Fibroblast of the conjunctiva (primary cell): ENCODE measurements around the gene ZNF747.
"Not testable (repeated sequence)": the region's sequence is repeated elsewhere in the genome, so short reads cannot be mapped to it uniquely, and the experiment has no call there.

Experiments used
- DNase-seq: peaks from one replicate; pipeline ENCODE4 v3.0.0-alpha.2; 2010; ENCODE audit warnings: low read depth

The ZNF747 gene

DNA sequence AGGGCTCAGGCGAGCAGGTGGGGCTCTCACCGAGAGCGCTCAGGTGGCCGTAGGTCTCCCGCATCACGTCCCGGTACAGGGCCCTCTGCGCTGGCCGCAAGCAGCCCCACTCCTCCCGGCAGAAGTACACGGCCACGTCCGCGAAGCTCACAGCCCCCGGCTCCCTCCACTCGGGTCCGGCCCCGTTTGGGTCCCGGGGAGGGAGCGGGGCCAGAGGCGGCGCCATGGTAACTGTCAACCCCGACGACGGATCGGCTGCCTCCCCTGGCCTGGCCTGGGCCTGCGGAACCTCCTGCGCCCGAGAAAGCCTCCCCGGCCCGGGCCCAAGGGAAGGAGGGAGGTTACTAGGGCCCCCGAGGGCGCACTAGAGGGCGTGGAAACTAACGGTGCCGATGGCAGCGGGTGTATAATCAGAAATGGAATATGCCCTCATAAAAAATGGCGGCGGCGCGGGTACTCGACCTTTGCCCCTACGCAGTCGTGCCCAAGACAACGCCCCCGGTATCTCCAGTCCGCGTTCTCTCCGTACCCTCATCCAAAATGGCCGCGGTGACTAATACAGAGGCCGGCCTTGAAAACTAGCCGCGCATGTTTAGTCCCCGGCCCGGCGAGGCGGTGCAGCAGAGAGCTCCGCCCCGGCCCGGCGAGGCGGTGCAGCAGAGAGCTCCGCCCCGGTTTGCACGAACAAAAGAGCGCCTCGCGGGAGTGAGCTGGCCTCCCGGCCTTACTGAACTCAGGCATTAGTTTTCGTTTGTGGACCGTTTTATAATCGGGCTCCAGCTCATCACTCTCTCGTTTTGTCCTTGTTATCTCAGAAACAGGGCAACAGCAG lies 23.5 kb upstream of the ZNF747 start, which contains the start of gene ZNF764:
Gene ZNF764 (minus strand): TSS at position 418 of the 832 bp plus-strand sequence. CDS start 192 bp downstream, at position 226.
- DNase-seq, result peak; percentile 95

DNA sequence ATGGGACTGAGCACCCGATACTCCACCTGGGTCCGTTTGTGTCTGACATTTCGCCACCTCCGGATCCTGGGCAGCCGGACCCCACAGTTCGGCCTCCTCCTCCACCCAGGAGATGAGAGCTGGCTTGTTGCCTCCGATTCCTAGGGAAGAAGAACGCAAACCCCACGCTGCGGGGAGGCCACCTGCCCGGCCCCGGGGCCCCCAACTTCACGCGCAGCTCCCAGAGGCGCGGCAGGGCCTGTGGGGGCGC lies 23.0 kb upstream of the ZNF747 start:
- DNase-seq, result no peak

DNA sequence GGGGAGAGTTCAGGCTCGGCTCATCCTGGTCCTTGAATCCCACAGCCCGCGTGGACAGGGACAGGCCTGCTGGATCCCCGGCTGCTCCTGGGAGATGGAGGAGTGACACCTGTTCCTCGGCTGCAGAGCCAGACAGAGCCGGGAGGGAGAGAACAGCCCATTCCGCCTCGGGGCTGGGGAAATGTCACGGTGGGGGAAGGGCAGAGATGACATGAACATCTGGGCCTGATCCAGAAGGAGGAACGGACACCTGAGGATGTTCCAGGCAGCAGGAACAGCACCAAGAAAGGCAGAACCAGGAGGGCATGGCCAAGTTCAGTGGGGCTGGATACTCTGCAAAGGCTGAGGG lies 21.4 kb upstream of the ZNF747 start:
- no peak for DNase-seq

DNA sequence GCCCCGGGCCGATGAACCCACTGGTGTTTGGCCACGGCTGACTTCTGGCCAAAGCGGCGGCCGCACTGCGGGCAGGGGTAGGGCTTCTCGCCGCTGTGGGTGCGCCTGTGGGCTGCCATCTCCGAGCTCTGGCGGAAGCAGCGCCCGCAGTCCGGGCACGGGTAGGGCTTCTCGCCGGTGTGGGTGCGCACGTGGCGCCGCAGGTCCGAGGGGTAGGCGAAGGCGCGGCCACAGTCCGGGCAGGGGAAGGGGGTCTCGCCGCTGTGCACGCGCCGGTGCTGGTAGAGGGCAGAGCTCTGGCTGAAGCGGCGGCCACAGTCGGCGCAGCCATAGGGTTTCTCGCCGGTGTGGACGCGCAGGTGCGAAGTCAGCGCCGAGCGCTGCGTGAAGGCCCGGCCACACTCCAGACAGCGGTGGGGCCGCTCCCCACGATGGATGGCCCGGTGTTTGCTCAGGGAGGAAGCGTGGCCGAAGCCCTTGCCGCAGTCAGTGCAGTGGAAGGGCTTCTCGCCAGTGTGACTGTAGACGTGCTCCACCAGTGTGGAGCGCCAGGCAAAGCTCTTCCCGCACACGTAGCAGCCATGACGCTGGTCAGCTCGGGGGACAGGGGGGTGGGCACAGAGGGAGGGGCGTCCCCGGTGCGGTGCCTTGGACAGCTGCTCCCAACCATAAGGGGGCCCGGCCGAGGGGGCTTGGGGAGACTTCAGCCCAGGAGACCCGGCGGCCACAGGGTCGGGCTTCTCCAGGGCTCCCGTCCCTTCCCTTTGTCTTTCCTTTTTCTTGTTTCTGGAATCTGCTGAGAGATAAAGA lies 20.9 kb upstream of the ZNF747 start:
- DNase-seq, result no peak

DNA sequence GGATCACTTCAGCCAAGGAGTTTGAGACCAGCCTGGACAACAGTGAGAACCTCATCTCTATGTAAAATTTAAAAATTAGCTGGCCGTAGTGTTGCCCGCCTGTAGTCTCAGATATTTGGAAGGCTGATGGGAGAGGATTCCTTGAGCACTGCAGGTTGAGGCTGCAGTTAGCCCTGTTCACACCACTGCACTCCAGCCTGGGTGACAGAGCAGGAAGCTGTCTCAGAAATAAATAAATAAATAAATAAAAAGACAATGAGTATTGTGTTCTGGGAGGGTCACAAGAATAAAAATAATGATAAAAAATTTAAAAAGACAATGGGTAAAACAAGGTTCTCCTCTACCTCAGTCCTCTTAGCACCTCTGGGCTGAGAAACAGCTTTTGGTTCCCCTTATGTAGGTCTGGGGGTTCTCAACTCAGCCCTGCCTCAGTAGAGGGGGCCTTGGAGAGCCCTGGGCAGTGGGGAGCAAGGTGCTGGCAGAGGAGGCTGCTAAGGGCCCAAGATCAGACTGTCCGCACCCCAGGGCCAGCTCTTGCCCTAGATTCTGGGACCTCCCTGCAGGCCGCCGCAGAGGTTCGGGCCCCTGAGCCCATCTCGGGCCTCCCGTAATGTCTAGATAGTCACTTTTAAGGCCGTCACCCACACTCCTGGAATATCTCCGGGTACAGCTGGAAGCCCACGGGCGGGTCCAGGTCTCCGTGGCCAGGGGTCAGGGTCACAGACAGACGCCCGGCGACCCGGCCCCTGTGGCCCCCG lies 20.1 kb upstream of the ZNF747 start:
- DNase-seq, result no peak

DNA sequence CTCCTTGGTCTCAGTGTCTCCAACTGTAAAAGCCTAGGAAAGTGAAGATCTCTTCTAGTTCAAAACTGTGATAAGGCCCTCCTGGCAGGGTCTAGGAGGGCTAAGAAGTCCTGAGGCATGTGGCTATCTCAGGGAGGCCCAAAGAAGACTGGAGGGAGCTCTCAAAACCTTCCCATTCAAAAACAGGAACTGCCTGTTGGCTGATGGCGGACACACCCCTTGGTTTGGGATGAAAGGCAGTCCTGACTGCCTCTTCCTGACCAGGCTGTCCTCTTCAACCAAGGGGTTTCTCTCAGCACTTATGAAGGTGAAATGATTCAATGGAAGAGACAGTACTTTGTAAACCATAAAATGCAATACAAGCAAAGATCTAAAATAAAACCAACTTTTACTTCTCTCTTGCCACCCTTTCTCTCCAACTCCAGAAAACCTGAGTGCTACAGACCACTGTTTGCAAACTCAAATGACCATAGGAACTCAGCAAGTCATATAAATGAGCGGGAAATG lies 18.8 kb upstream of the ZNF747 start:
- DNase-seq, result no peak

DNA sequence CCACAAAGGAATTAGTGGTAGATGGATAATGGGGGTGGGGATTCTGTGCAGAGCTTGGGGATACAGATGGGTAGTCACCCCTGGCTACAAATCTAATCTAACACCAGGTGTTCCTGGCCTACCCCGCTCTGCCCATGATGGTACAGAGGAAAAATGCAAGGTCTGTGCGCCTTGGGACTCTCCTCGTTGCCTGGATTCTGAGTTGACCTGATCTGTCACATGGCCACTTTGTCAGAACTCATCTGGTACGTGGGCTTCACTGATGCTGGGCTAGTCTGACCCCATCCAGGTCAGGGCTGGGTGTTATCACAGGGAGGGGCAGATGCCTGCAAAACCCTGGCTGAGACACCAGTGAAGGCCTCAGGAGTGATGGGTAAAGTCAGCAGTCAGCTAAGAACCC lies 18.3 kb upstream of the ZNF747 start:
- no peak for DNase-seq

DNA sequence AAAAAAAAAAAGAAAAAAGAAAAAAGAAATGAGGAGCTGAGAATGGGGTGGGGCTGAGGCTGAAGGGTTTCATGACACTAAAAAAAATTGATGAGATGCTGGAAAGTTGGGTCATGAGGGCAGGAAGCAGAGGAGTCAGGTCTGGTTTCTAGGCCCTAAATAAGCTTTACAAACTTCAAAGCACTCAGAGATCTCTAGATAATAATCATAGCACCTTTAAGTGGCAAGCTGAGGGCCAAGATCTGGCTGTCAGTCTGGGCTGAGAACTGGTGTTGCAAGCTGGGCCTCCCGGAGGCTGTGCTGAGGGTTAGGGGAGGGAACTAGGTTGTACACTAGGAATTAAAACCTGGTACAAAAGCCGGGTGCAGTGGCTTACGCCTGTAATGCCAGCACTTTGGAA lies 17.1 kb upstream of the ZNF747 start:
- no peak for DNase-seq

DNA sequence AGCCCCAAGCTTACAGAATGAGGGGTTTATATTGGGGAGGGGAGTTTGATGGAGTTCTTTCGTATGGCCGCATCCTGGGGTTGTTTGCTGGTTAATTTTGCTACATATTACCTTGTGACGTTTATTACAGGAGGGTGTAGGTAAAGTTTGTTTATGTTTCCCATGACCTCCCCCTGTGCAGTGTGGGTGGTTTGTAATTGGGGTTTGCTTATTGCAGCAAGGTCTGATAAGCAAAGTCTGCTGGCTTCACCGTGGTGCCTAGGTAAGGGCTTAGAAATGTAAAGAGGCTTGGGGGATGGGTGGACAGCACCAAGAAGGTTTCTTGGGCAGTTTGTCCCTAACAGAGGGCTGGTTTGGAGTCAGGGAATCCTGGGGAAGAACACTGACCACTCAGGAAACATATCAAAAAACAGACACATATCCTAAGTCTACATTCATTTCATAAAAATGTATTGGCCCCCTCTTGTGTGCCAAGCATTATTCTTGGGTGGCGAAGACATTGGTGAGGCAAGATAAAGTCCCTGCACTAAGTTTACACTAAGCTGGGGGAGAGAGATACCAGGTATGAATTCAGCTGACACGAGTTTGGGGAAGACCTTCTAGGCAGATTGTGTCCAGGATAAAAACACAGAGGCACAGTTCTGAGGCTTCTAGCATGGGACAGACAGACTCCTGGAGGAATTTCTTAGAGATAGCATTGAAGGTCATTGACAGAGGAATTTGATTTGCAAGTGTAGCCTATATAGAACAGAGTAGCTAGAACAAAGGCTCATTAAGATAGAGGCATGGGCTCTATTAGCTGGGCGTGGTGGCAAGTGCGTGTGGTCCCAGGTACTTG lies 14.0 kb upstream of the ZNF747 start:
- no peak for DNase-seq

DNA sequence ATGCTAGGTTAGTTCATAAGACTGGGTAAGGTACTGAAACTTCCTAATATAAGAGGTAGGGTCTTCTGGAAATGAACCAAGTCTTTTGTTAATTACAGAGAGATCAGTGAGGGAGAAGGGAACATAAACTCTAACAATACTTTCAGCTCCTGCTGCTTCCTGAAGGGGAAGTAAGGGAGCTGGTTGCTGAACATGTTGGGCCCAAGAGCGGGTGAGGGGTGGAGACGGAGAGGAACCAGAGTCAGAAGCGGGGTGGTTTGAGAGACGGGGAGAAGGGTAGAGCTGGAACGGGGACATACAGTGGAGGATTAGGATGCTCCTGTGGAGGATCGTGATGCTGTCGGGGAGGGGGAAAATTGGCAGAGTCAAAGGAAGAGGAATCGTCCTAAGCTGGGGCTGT lies 11.5 kb upstream of the ZNF747 start:
- no peak for DNase-seq

DNA sequence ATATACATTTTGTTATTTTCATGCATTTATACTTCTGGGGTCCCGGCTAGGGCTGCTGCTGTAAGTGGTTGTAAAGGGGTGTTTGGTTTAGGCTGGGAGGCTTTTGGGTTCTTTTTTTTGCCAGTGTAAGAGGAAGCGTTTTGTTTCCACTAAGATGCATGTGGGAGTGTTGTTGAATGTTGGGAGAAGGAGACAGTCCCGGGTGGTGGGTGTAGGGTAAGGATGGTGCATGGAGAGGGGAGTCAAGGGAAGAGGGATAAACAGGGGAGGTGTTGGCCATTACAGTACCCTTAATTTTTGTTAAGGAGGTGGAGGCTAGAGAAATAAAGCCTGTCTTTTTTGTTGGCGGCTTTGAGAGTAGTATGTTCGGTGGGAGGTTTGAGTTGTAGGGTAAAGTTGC lies 8.4 kb upstream of the ZNF747 start:
- no peak for DNase-seq

DNA sequence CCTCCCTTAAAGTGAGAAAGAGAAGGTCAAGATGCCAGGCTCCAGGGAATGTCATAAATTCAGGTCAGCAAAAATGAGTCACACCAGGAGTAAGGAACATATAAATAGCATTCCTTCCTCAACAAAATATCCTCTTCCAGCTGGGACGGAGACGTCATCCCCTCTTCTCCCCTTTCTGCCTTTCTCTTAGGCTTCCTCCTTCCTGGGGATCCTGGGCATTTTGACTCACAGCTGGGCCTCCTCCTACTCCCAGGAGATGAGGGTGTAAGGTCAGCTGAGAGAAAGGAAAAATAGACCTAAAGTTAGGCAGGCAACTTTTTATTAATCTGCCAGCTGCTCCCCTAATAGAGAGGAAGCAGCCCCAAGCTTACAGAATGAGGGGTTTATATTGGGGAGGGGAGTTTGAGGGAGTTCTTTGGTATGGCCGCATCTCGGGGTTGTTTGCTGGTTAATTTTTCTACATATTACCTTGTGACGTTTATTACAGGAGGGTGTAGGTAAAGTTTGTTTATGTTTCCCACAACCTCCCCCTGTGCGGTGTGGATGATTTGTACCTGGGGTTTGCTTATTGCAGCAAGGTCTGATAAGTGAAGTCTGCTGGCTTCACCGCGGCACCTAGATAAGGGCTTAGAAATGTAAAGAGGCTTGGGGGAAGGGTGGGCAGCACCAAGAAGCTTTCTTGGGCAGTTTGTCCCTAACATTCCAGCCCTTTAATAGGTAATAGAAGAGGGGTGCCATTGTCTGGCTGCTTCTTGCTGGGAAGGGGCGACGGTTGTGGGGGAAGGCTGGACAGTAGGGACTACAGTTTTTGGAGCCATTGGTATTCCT lies 7.1 kb upstream of the ZNF747 start:
- DNase-seq, result no peak

DNA sequence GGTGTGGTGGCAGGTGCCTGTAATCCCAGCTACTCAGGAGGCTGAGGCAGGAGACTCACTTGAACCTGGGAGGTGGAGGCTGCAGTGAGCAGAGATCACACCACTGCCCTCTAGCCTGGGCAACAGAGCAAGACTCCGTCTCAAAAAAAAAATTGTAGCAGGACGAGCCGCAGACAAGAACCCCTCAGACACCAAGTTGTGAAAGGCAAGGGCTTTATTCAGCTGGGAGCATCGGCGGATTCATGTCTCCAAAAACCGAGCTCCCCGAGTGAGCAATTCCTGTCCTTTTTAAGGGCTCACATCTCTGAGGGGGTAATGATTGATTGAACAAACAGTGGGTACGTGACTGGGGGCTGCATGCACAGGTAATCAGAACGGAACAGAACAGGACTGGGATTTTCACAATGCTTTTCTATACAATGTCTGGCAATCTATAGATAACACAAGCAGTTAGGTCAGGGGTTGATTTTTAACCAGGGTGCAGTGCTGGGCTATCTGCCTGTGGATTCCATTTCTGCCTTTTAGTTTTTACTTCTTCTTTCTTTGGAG lies 6.3 kb upstream of the ZNF747 start:
- not testable (repeated sequence) for DNase-seq

DNA sequence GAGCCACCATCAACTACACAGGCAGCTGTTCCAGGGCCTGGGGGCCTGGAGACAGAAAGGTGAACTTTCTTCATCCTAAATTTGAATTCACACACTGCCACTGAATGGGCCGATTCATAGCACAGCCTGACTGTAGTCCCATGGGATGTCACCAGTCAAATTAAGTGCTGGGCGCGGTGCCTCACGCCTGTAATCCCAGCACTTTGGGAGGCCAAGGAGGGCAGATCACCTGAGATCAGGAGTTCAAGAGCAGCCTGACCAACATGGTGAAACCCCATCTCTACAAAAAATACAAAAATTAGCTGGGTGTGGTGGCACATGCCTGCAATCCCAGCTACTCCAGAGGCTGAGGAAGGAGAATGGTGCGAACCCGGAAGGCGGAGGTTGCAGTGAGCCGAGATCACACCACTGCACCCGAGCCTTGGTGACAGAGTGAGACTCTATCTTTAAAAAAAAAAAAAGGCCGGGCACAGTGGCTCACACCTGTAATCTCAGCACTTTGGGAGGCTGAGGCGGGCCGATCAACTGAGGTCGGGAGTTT lies 5.4 kb upstream of the ZNF747 start:
- not testable (repeated sequence) for DNase-seq

DNA sequence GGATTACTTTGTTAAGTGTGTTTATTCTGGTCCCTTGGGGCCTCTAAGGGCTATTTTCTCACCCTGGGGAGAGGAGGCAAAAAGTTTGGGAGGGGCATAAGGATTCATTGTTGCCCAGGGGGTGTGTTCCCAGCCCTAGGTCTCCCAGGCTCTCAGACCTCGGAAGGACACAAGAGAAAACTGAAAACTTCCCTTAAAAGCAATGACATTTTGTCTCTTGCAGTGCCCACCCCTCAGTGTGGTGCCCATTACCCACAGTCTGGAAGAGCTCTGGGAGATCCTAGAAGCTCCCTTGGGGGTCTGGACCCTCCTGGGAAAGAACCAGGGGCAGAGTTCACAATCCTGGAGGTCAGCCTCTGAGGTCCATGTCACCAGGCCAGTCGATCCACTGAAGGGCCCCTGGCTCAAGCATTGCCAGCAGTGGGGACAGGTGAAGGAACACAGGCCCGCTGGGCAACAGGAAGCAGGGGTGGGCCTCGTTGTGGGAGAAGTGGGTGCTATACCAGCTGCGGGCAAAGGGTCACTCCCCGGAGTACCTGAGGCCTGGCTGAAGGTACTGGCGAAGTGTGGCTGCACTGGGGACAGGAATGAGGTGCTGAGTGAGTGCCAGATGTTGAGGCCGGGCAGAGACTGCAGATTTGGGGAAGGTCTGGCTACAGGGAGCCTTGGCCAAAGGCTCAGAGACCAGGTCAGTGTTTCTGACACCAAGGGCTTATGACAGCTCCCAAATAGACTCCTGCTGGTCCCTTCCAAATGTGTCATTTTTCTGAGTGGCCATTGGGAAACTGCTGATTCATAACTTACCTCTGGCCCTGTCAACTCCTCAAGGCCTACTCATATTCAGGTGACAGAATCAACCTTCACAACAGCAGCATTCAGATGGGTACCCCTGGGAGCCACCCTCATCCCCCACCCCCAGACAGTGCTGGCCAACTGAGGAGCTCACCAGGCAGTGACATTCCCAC lies 4.6 kb upstream of the ZNF747 start:
- no peak for DNase-seq

DNA sequence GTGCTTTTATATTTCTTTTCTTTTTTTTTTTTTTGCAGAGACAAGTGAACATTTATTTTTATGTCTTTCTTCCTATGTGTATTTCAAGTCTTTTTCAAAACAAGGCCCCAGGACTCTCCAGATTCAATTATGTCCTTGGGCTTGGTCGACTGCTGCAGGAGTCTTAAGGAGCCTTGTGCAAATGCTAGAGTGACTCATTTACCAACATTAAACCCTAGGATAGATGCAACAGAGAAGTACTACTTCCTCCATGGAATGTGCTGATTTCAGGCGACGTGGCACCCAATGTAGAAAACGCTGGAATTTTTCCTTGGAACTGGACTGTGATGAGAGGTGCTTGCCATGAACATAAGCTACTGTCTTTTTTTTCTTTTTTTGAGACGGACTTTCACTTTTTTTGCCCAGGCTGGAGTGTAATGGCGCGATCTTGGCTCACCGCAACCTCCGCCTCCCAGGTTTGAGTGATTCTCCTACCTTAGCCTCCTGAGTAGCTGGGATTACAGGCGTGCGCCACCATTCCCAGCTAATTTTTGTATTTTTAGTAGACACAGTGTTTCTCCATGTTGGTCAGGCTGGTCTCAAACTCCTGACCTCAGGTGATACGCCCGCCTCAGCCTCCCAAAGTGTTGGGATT lies 1.9 kb upstream of the ZNF747 start:
- DNase-seq, result not testable (repeated sequence)

DNA sequence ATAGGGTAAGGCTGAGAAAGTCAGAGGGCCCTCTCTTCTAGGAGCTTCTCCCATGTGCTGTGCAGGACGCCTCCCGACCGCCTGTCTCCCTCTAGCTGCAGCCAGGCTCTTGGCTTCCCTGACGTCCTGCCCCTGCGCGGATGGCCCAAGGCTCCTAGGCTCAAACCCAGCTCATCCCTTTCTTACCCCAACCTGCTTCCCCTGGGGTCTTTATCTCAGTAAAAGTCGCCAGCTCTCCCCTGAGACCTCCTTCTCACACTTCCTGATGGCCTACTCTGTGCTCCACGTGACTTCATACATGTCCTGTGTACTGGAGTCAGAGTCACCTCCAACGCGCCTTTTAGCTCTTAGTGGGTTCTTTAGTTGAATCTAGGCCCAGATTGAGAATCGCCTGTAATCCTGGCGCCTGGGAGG lies 1.1 kb upstream of the ZNF747 start:
- DNase-seq, result peak; percentile 62

DNA sequence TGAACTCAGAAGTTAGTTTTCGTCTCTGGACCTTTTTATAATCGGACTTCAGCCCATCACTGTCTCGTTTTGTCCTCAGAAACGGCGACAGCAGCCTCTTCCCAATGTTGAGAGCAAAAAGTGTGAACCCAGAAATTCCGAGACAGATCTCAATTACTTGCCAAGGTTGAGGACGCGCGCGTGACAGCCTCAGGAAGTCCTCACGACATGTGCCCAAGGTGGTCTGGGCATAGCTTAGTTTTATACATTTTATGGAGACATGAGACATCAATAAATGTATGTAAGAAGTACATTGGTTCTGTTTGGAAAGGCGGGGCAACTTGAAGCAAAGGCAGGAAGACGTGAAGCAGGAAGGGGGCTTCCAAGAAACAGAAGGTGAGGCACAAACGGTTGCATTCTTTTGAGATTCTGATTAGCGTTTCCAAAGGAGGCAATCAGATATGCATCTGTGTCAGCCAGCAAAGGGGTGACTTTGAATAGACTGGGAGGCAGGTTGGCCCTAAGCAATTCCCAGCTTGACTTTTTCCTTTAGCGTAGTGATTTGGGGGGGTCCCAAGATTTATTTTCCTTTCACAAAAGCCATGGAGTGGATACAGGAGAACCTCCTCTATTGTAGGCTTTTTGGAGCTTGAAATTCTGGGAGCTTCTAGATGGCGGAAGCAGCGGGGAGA lies 583 bp upstream of the ZNF747 start:
- no peak for DNase-seq
